HG03342 (cell line): ENCODE data around the gene PMFBP1.

ENCODE experiments used
- ATAC-seq: cut with Tn5 transposase; IDR thresholded peaks from one replicate; pipeline ENCODE4 v1.9.1; 2021; ENCODE audit warnings: mild to moderate bottlenecking, moderate library complexity; ENCODE audit not compliant: unreplicated experiment

Gene PMFBP1

GRCh38 chr16:72172105-72173034 lies at the start of gene PMFBP1:
TSS of gene PMFBP1 (minus strand) at chr16:72172155. CDS start at chr16:72171208, 947 bp downstream.
- peak; percentile 98 for ATAC-seq

GRCh38 chr16:72221630-72222024 lies 49.7 kb upstream of the PMFBP1 start:
- ATAC-seq, result no peak

- ATAC-seq, result no peak
Measured at GRCh38 chr16:72220875-72221629, 49.1 kb upstream of the PMFBP1 start.

GRCh38 chr16:72219282-72219681 lies 47.3 kb upstream of the PMFBP1 start:
- ATAC-seq, result no peak

GRCh38 chr16:72216767-72217166 lies 44.8 kb upstream of the PMFBP1 start:
- no peak for ATAC-seq

- no peak for ATAC-seq
Measured at GRCh38 chr16:72214821-72215220, 42.9 kb upstream of the PMFBP1 start.

GRCh38 chr16:72211110-72211509 lies 39.2 kb upstream of the PMFBP1 start:
- no peak for ATAC-seq

- no peak for ATAC-seq
Measured at GRCh38 chr16:72210555-72210954, 38.6 kb upstream of the PMFBP1 start.

- no peak for ATAC-seq
Measured at GRCh38 chr16:72210072-72210471, 38.1 kb upstream of the PMFBP1 start.

- no peak for ATAC-seq
Measured at GRCh38 chr16:72206299-72206698, 34.3 kb upstream of the PMFBP1 start.

- peak; percentile 71 for ATAC-seq
Measured at GRCh38 chr16:72203401-72203800, 31.4 kb upstream of the PMFBP1 start.

GRCh38 chr16:72202014-72202413 lies 30.1 kb upstream of the PMFBP1 start:
- ATAC-seq, result no peak

- no peak for ATAC-seq
Measured at GRCh38 chr16:72201387-72201786, 29.4 kb upstream of the PMFBP1 start.

GRCh38 chr16:72199761-72200337 lies 27.9 kb upstream of the PMFBP1 start:
- no peak for ATAC-seq

- ATAC-seq, result no peak
Measured at GRCh38 chr16:72198771-72199201, 26.8 kb upstream of the PMFBP1 start.

- ATAC-seq, result no peak
Measured at GRCh38 chr16:72198021-72198711, 26.2 kb upstream of the PMFBP1 start.

GRCh38 chr16:72197545-72197944 lies 25.6 kb upstream of the PMFBP1 start:
- no peak for ATAC-seq

GRCh38 chr16:72195609-72196008 lies 23.7 kb upstream of the PMFBP1 start:
- ATAC-seq, result no peak

GRCh38 chr16:72191551-72191950 lies 19.6 kb upstream of the PMFBP1 start:
- no peak for ATAC-seq

- no peak for ATAC-seq
Measured at GRCh38 chr16:72189865-72190371, 18.0 kb upstream of the PMFBP1 start.

GRCh38 chr16:72188541-72188940 lies 16.6 kb upstream of the PMFBP1 start:
- no peak for ATAC-seq
